ENCODE data around the gene MLXIP. TPM values are rescaled to one million over a fixed set of nuclear protein-coding genes. Genes with fewer than 3 reads are reported as not detected.

Gene MLXIP
- total and polyA plus RNA-seq, 2 of the 13 experiments (the other 11 are each of a cell fraction or from before 2014, with no cell fraction given), result 5.3 to 6.7 TPM

DNA sequence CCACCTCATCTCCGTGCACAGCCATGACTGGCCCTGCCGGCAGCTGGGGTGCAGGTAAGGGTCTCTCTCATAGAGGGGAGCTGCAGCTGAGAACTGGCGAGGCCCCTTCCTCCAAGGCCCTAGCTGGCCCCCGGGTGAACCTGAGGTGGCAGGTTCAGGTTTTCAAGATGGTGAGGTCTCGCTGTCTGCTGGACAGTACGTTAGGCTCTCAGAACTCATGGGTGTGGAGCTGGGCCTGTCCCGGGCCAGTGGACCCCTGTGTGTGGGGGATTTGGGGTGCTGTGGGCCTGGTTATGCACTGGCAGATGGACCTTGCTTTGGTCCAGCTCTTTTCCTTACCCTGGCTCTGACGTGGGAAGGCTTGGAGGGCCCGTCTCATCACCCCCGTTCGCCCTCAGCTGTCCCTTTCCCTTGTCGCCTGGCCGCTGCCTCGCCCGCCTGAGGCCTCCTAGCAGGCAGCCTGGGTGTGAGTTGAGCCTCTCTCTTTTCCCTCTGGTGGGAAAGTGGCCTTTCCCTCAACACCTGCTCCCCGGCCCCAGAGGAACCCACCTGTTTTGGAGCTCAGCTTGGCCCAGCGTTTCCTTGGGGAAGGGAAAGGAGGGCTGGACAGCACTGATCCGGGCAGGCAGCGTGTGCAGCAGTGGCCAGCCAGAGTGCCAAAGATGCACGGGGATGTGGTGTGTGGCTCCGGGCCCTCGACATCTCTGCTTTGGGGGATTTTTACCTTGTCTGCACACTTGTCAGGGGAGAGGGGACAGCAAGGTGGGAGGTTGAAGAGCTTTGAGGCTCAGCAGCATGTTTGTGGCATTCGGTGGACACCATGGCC lies 67.2 kb downstream of the MLXIP start (continued):
- TF ChIP-seq, protein P1, sequence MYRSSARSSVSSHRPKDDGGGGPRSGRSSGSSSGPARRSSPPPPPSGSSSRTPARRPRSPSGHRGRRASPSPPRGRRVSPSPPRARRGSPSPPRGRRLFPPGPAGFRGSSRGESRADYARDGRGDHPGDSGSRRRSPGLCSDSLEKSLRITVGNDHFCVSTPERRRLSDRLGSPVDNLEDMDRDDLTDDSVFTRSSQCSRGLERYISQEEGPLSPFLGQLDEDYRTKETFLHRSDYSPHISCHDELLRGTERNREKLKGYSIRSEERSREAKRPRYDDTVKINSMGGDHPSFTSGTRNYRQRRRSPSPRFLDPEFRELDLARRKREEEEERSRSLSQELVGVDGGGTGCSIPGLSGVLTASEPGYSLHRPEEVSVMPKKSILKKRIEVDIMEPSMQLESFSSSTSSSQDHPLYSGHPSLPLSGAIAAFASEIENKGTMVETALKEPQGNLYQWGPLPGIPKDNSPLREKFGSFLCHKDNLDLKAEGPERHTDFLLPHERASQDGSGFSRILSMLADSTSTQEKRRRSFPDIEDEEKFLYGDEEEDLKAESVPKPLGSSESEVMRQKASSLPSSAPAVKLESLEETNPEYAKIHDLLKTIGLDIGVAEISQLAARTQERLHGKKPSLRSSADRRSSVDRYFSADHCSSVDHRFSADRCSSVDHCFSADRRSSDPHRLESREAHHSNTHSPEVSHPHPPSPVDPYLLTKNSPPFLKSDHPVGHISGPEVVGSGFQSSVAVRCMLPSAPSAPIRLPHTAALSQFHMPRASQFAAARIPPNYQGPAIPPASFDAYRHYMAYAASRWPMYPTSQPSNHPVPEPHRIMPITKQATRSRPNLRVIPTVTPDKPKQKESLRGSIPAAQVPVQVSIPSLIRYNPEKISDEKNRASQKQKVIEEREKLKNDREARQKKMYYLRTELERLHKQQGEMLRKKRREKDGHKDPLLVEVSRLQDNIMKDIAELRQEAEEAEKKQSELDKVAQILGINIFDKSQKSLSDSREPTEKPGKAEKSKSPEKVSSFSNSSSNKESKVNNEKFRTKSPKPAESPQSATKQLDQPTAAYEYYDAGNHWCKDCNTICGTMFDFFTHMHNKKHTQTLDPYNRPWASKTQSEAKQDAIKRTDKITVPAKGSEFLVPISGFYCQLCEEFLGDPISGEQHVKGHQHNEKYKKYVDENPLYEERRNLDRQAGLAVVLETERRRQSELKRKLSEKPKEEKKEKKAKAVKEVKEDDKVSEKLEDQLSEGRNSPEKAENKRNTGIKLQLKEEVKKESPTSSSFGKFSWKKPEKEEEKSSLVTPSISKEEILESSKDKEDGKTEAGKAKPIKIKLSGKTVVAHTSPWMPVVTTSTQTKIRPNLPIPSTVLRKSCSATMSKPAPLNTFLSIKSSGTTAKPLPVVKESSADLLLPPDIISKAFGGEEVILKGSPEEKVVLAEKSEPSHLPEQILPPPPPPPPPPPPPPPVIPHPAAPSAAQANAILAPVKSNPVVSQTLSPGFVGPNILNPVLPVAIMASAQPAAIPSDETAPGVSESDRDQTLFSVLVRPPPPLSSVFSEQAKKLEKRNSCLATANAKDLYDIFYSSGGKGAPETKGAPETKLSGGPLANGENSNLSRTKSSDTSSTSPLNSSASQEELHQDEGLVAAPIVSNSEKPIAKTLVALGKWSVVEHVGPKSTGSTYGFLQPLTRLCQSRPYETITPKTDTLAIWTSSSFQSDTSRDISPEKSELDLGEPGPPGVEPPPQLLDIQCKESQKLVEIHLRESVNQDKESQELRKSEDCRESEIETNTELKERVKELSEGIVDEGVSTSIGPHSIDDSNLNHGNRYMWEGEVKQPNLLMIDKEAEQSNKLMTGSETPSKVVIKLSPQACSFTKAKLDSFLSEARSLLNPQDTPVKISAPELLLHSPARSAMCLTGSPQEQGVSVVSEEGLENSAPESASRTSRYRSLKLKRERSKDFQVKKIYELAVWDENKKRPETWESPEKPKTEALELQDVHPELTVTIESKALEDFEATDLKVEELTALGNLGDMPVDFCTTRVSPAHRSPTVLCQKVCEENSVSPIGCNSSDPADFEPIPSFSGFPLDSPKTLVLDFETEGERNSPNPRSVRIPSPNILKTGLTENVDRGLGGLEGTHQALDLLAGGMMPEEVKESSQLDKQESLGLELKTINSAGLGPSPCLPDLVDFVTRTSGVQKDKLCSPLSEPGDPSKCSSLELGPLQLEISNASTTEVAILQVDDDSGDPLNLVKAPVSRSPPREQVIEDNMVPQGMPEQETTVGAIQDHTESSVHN (CRISPR knock-in tag; IDR thresholded peaks at IDR 0.05), result no peak
- no peak for TF ChIP-seq SRSF9 (IDR thresholded peaks at IDR 0.05; ENCODE audit: borderline replicate concordance, insufficient read depth, low read depth, low read length, poor library complexity, severe bottlenecking)
- peak; percentile 66 for TF ChIP-seq AGO2 (optimal IDR thresholded peaks at IDR 0.05; ENCODE audit: low read depth, low read length)
- no peak for TF ChIP-seq ZNF780A (CRISPR knock-in tag; IDR thresholded peaks at IDR 0.05)
- no peak for TF ChIP-seq ARID2 (CRISPR knock-in tag; IDR thresholded peaks at IDR 0.05; ENCODE audit: borderline replicate concordance)
- 0 out of 2 replicates have a peak, but pooled peaks have one; percentile 13 for TF ChIP-seq POLR2G (IDR thresholded peaks at IDR 0.05; ENCODE audit: low read depth, low read length)
- TF ChIP-seq, protein P2, sequence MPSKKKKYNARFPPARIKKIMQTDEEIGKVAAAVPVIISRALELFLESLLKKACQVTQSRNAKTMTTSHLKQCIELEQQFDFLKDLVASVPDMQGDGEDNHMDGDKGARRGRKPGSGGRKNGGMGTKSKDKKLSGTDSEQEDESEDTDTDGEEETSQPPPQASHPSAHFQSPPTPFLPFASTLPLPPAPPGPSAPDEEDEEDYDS (CRISPR knock-in tag; IDR thresholded peaks at IDR 0.05), result no peak
- TF ChIP-seq GABPA (IDR thresholded peaks at IDR 0.05; ENCODE audit: low read depth, low read length), result no peak
- no peak for TF ChIP-seq GABPA (CRISPR knock-in tag; IDR thresholded peaks at IDR 0.05; ENCODE audit: low read depth)
- TF ChIP-seq, protein P3, sequence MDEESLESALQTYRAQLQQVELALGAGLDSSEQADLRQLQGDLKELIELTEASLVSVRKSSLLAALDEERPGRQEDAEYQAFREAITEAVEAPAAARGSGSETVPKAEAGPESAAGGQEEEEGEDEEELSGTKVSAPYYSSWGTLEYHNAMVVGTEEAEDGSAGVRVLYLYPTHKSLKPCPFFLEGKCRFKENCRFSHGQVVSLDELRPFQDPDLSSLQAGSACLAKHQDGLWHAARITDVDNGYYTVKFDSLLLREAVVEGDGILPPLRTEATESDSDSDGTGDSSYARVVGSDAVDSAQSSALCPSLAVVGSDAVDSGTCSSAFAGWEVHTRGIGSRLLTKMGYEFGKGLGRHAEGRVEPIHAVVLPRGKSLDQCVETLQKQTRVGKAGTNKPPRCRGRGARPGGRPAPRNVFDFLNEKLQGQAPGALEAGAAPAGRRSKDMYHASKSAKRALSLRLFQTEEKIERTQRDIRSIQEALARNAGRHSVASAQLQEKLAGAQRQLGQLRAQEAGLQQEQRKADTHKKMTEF (CRISPR knock-in tag; IDR thresholded peaks at IDR 0.05), result no peak
- TF ChIP-seq HDAC1 (CRISPR knock-in tag; IDR thresholded peaks at IDR 0.05), result no peak
